H9 (cell line): ENCODE results near the gene RCN1. TPM values are rescaled to one million over a fixed set of nuclear protein-coding genes. Genes with fewer than 3 reads are reported as not detected.

ENCODE experiments used
- DNase-seq: peaks from one replicate; pipeline ENCODE4 v3.0.0-alpha.2; 2017
- H2AFZ ChIP-seq: one replicate; pipeline ENCODE4 v1.6.1; 2013; ENCODE audit warnings: mild to moderate bottlenecking, low read length, control low read depth, moderate library complexity
- H2AK5ac ChIP-seq: 2 replicates; pipeline ENCODE4 v1.6.1; 2013; ENCODE audit warnings: low read length, control low read depth, mixed read lengths; ENCODE audit not compliant: insufficient read length
- H2BK120ac ChIP-seq: one replicate; pipeline ENCODE4 v1.6.1; 2013; ENCODE audit warnings: low read depth, mild to moderate bottlenecking, low read length, control low read depth, inconsistent platforms; ENCODE audit not compliant: poor library complexity, severe bottlenecking
- H2BK12ac ChIP-seq: 2 replicates; pipeline ENCODE4 v1.6.1; 2013; ENCODE audit warnings: low read length, control low read depth, mixed read lengths, low read depth; ENCODE audit not compliant: insufficient read length
- H2BK15ac ChIP-seq: 2 replicates; pipeline ENCODE4 v1.6.1; 2013; ENCODE audit warnings: low read depth, low read length, control low read depth
- H2BK20ac ChIP-seq: one replicate; pipeline ENCODE4 v1.6.1; 2013; ENCODE audit warnings: low read depth, mild to moderate bottlenecking, low read length, control low read depth, inconsistent platforms; ENCODE audit not compliant: poor library complexity, severe bottlenecking
- H2BK5ac ChIP-seq: 2 replicates; pipeline ENCODE4 v1.6.1; 2013; ENCODE audit warnings: low read length, control low read depth, mixed read lengths; ENCODE audit not compliant: insufficient read length
- H3K14ac ChIP-seq: 2 replicates; pipeline ENCODE4 v1.6.1; 2013; ENCODE audit warnings: low read length, control low read depth; ENCODE audit not compliant: insufficient read depth
- H3K18ac ChIP-seq: 2 replicates; pipeline ENCODE4 v1.6.1; 2013; ENCODE audit warnings: low read depth, mild to moderate bottlenecking, mixed read lengths, low read length, control low read depth; ENCODE audit not compliant: insufficient read length
- H3K23ac ChIP-seq: 2 replicates; pipeline ENCODE4 v1.6.1; 2013; ENCODE audit warnings: low read length, control low read depth, mixed read lengths, low read depth; ENCODE audit not compliant: insufficient read length
- H3K23me2 ChIP-seq: 2 replicates; pipeline ENCODE4 v1.6.1; 2013; ENCODE audit warnings: low read depth, mild to moderate bottlenecking, mixed read lengths, low read length, control low read depth; ENCODE audit not compliant: insufficient read length, poor library complexity, severe bottlenecking
- H3K27ac ChIP-seq: 2 replicates; pipeline ENCODE4 v1.5.1; 2013; ENCODE audit warnings: low read length, control low read depth, mixed read lengths, low read depth; ENCODE audit not compliant: insufficient read length
- H3K27me3 ChIP-seq: 2 replicates; pipeline ENCODE4 v1.6.1; 2013; ENCODE audit warnings: low read length, control low read depth, inconsistent platforms; ENCODE audit not compliant: insufficient read depth
- H3K4ac ChIP-seq: 2 replicates; pipeline ENCODE4 v1.6.1; 2013; ENCODE audit warnings: low read depth, mild to moderate bottlenecking, control low read depth, inconsistent platforms, low read length, moderate library complexity
- H3K4me1 ChIP-seq: 2 replicates; pipeline ENCODE4 v1.6.1; 2013; ENCODE audit warnings: low read length, control low read depth, inconsistent platforms; ENCODE audit not compliant: insufficient read depth
- H3K4me2 ChIP-seq: 2 replicates; pipeline ENCODE4 v1.6.1; 2013; ENCODE audit warnings: low read length, control low read depth, mixed read lengths; ENCODE audit not compliant: insufficient read length, insufficient read depth
- H3K56ac ChIP-seq: 2 replicates; pipeline ENCODE4 v1.6.1; 2013; ENCODE audit warnings: low read depth, mild to moderate bottlenecking, mixed read lengths, low read length, control low read depth; ENCODE audit not compliant: insufficient read length
- H3K79me1 ChIP-seq: 2 replicates; pipeline ENCODE4 v1.6.1; 2013; ENCODE audit warnings: low read depth, mild to moderate bottlenecking, moderate library complexity, low read length, control low read depth, inconsistent platforms; ENCODE audit not compliant: insufficient read depth, poor library complexity, severe bottlenecking
- H3K79me2 ChIP-seq: 2 replicates; pipeline ENCODE4 v1.6.1; 2013; ENCODE audit warnings: low read length, control low read depth, inconsistent platforms; ENCODE audit not compliant: insufficient read depth
- H3K9ac ChIP-seq: 2 replicates; pipeline ENCODE4 v1.6.1; 2013; ENCODE audit warnings: low read length, control low read depth, mixed read lengths; ENCODE audit not compliant: insufficient read length; ENCODE audit errors: extremely low read depth
- H3K9me3 ChIP-seq: one replicate; pipeline ENCODE4 v1.6.1; 2013; ENCODE audit warnings: low read depth, low read length, inconsistent platforms; ENCODE audit not compliant: control insufficient read depth
- H3T11ph ChIP-seq: one replicate; pipeline ENCODE4 v1.6.1; 2013; ENCODE audit warnings: mild to moderate bottlenecking, low read length, control low read depth, inconsistent platforms
- H4K20me1 ChIP-seq: one replicate; pipeline ENCODE4 v1.6.1; 2013; ENCODE audit not compliant: control insufficient read depth, insufficient read length, insufficient read depth
- H4K5ac ChIP-seq: 2 replicates; pipeline ENCODE4 v1.6.1; 2013; ENCODE audit warnings: low read depth, mild to moderate bottlenecking, mixed read lengths, low read length, control low read depth; ENCODE audit not compliant: insufficient read length
- H4K8ac ChIP-seq: replicated peaks from 2 replicates; pipeline ENCODE4 v1.6.1; 2013; ENCODE audit warnings: low read length, control low read depth, mixed read lengths, low read depth; ENCODE audit not compliant: insufficient read length
- H4K91ac ChIP-seq: 2 replicates; pipeline ENCODE4 v1.6.1; 2013; ENCODE audit warnings: low read depth, mild to moderate bottlenecking, moderate library complexity, mixed read lengths, low read length, control low read depth; ENCODE audit not compliant: insufficient read length
- H3K27ac Mint-ChIP-seq, 3 experiments: 2 replicates in 2 of 3; 3 replicates in 1 of 3; pipeline ENCODE4 v1.8.0; 2020 to 2021; ENCODE audit warnings: mixed read lengths in 3 of 3, mild to moderate bottlenecking in 1 of 3, moderate library complexity in 1 of 3
- H3K27me3 Mint-ChIP-seq: 2 replicates; pipeline ENCODE4 v1.8.0; 2021; ENCODE audit warnings: low read depth, mild to moderate bottlenecking, moderate library complexity, mixed read lengths
- H3K36me3 Mint-ChIP-seq, 3 experiments: 2 replicates in 2 of 3; 3 replicates in 1 of 3; pipeline ENCODE4 v1.8.0; 2020 to 2021; ENCODE audit warnings: low read depth in 3 of 3, mixed read lengths in 3 of 3; ENCODE audit not compliant: insufficient read depth in 1 of 3
- H3K4me1 Mint-ChIP-seq, 2 experiments: 2 replicates each; pipeline ENCODE4 v1.8.0; 2020; ENCODE audit warnings: mixed read lengths in 2 of 2
- H3K4me3 Mint-ChIP-seq, 2 experiments: 2 replicates in 1 of 2; 3 replicates in 1 of 2; pipeline ENCODE4 v1.8.0; 2020 to 2021; ENCODE audit warnings: mild to moderate bottlenecking in 2 of 2, mixed read lengths in 2 of 2, moderate library complexity in 1 of 2
- H3K9me3 Mint-ChIP-seq, 2 experiments: 2 replicates in 1 of 2; 3 replicates in 1 of 2; pipeline ENCODE4 v1.8.0; 2020; ENCODE audit warnings: mild to moderate bottlenecking in 2 of 2, mixed read lengths in 2 of 2, moderate library complexity in 1 of 2
- WGBS: extraction: QIAGEN DNeasy Blood & Tissue Kit; methylation state at CpG from one replicate; pipeline ENCODE4 v1.1.7; 2013; ENCODE audit warnings: missing lambda C conversion rate, low lambda C conversion rate, mixed read lengths; ENCODE audit not compliant: insufficient read length; ENCODE audit errors: extremely low coverage; 5-methylcytosine and 5-hydroxymethylcytosine counted together
- total RNA-seq: library from RNA; stranded (reverse); gene quantifications from 2 replicates; pipeline ENCODE4 v1.2.1, GENCODE V29; 2021
- TF ChIP-seq, protein P1 (sequence below): fragments of 200-600 bp; sonication (generic); conservative IDR thresholded peaks from 3 replicates; pipeline ENCODE4 v1.8.0; 2021; ENCODE audit warnings: antibody characterized with exemption, mild to moderate bottlenecking

The RCN1 gene
- total RNA-seq, 1 experiment from 2014 or later: 109 TPM

DNA sequence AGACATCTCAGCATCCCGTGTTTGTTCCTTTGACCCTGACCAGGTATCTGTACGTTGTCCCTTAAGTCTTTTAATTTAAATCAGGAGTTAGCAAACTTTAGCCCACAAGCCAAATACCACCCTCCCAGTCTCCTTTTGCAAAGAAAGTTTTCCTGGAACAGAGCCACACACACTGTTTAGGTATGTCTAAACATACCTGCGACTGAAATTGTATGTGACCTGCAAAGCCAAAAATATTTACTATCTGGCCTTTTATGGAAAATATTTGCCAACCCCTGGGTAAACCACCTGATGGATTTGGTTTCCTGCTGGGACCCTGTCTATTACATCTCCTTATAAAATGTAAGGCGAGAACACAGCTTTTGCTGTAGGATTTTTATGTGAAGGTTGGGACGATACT, 20.2 kb upstream of the RCN1 start:
- no peaks in the 10 kb centered on the region for H3K4me1 ChIP-seq
- Mint-ChIP-seq H3K4me1 (peaks cover 39% of the 10 kb centered on the region in 2 experiments), H3K27me3 (peaks cover 3% of the 10 kb centered on the region), H3K9me3 (no peaks in the 10 kb centered on the region), H3K4me3 (no peak overlapping the region), H3K27ac (no peak overlapping the region), H3K36me3 (no peaks in the 10 kb centered on the region)
- TF ChIP-seq, protein P1, sequence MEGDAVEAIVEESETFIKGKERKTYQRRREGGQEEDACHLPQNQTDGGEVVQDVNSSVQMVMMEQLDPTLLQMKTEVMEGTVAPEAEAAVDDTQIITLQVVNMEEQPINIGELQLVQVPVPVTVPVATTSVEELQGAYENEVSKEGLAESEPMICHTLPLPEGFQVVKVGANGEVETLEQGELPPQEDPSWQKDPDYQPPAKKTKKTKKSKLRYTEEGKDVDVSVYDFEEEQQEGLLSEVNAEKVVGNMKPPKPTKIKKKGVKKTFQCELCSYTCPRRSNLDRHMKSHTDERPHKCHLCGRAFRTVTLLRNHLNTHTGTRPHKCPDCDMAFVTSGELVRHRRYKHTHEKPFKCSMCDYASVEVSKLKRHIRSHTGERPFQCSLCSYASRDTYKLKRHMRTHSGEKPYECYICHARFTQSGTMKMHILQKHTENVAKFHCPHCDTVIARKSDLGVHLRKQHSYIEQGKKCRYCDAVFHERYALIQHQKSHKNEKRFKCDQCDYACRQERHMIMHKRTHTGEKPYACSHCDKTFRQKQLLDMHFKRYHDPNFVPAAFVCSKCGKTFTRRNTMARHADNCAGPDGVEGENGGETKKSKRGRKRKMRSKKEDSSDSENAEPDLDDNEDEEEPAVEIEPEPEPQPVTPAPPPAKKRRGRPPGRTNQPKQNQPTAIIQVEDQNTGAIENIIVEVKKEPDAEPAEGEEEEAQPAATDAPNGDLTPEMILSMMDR: no peak
- no peak overlapping the region for H2AK5ac ChIP-seq
- H3K14ac ChIP-seq: no peak overlapping the region
- H3K4me2 ChIP-seq: no peak overlapping the region
- no peaks in the 10 kb centered on the region for H3K9me3 ChIP-seq
- H2BK5ac ChIP-seq: no peak overlapping the region
- no peaks in the 10 kb centered on the region for H3K27me3 ChIP-seq
- H3K56ac ChIP-seq: no peak overlapping the region
- H2BK120ac ChIP-seq: no peak overlapping the region
- H3K23me2 ChIP-seq: no peaks in the 10 kb centered on the region
- H2BK12ac ChIP-seq: no peak overlapping the region
- no peaks in the 10 kb centered on the region for H3K79me1 ChIP-seq
- no peak overlapping the region for H2BK15ac ChIP-seq
- no peak overlapping the region for H3K27ac ChIP-seq
- no peaks in the 10 kb centered on the region for H3K79me2 ChIP-seq
- no peak overlapping the region for H2AFZ ChIP-seq
- no CpG with 5 or more reads among the region's 5 CpGs for WGBS
- no peak overlapping the region for H3K4ac ChIP-seq
- no peak overlapping the region for H3T11ph ChIP-seq
- H3K18ac ChIP-seq: no peak overlapping the region
- no peak overlapping the region for H3K9ac ChIP-seq
- no peak overlapping the region for H2BK20ac ChIP-seq
- no peak overlapping the region for H4K8ac ChIP-seq
- no peak overlapping the region for H4K91ac ChIP-seq
- no peak overlapping the region for H3K23ac ChIP-seq
- no peak for DNase-seq
- no peaks in the 10 kb centered on the region for H4K20me1 ChIP-seq
- no peak overlapping the region for H4K5ac ChIP-seq
